B cell (primary cell): ENCODE results near the gene PEX5. TPM values are rescaled to one million over a fixed set of nuclear protein-coding genes. Genes with fewer than 3 reads are reported as not detected.

Experiments used
- ATAC-seq: fragments of 200-7000 bp; cut with Tn5 transposase; one replicate; pipeline ENCODE4 v1.10.0; 2021; ENCODE audit warnings: low read depth, mild to moderate bottlenecking, moderate number of reproducible peaks, moderate library complexity
- CTCF ChIA-PET: fragments of 350-600 bp; sonication (Branson Sonifier 250); formaldehyde crosslinking; loops from one replicate; lab custom pipeline; 2021; ENCODE audit warnings: antibody characterized with exemption, inconsistent platforms; lab: Charles Lee
- POLR2A ChIA-PET: fragments of 350-600 bp; sonication (Branson Sonifier 250); formaldehyde crosslinking; loops from one replicate; lab custom pipeline; 2021; ENCODE audit warnings: antibody characterized with exemption; lab: Charles Lee
- DNase-seq: peaks from one replicate; pipeline ENCODE4 v3.0.0; 2013
- H2AFZ ChIP-seq: 2 replicates; pipeline ENCODE4 v1.6.1; 2012; ENCODE audit warnings: mild to moderate bottlenecking, low read depth, low read length; ENCODE audit not compliant: insufficient read depth, poor library complexity, severe bottlenecking
- H3K27ac ChIP-seq, 2 donors: 1 replicate in 1 of 2; 2 replicates in 1 of 2; pipeline ENCODE4 v1.5.1; 2012 to 2013; ENCODE audit warnings: low read length in 2 of 2, mild to moderate bottlenecking in 2 of 2, moderate library complexity in 1 of 2
- H3K27me3 ChIP-seq, 4 experiments: fragments of 200-600 bp in 1 of 4; sonication (generic) in 1 of 4; replicated peaks in 1 of 4; 1 replicate in 2 of 4; 2 replicates in 2 of 4; pipeline versions ENCODE4 v1.6.1 to v1.7.0; 2013 to 2016; ENCODE audit warnings: low read length in 3 of 4, mild to moderate bottlenecking in 2 of 4, mixed read lengths in 1 of 4, moderate library complexity in 1 of 4; ENCODE audit not compliant: insufficient read depth in 4 of 4, control insufficient read depth in 3 of 4; ENCODE audit errors: control extremely low read depth in 1 of 4
- H3K36me3 ChIP-seq, 2 experiments: replicated peaks in 1 of 2; 1 replicate in 1 of 2; 2 replicates in 1 of 2; pipeline versions ENCODE4 v1.6.1 to v1.7.1; 2013; ENCODE audit warnings: low read length in 1 of 2; ENCODE audit not compliant: insufficient read depth in 2 of 2, control insufficient read depth in 1 of 2; ENCODE audit errors: control extremely low read depth in 1 of 2, extremely low read depth in 1 of 2
- H3K4me1 ChIP-seq, 2 donors: fragments of 200-600 bp in 1 of 2; sonication (generic) in 1 of 2; 1 replicate in 1 of 2; 2 replicates in 1 of 2; pipeline versions ENCODE4 v1.5.1 to v1.6.1; 2013 to 2017; ENCODE audit warnings: low read length in 2 of 2; ENCODE audit not compliant: control insufficient read depth in 2 of 2, insufficient read depth in 2 of 2
- H3K4me2 ChIP-seq: replicated peaks from 2 replicates; pipeline ENCODE3; 2012; ENCODE audit warnings: mild to moderate bottlenecking, low read depth, low read length; ENCODE audit not compliant: poor library complexity, severe bottlenecking
- H3K4me3 ChIP-seq, 5 experiments: fragments of 200-600 bp in 1 of 5; sonication (generic) in 1 of 5; 1 replicate in 3 of 5; 2 replicates in 2 of 5; pipeline versions ENCODE4 v1.5.1 to v1.7.0; 2011 to 2016; ENCODE audit warnings: low read length in 4 of 5, mild to moderate bottlenecking in 4 of 5, low read depth in 2 of 5, control low read depth in 1 of 5, moderate library complexity in 1 of 5; ENCODE audit not compliant: insufficient read depth in 1 of 5; ENCODE audit errors: control extremely low read depth in 1 of 5, extremely low read depth in 1 of 5
- H3K79me2 ChIP-seq: fragments of 200-600 bp; sonication (generic); one replicate; pipeline ENCODE4 v1.6.0; 2016; ENCODE audit warnings: low read length; ENCODE audit not compliant: control insufficient read depth, insufficient read depth
- H3K9ac ChIP-seq: fragments of 200-600 bp; sonication (generic); 2 replicates; pipeline ENCODE4 v1.6.1; 2017; ENCODE audit warnings: mild to moderate bottlenecking, low read length, moderate library complexity
- H3K9me3 ChIP-seq, 3 donors: one replicate each; pipeline versions ENCODE4 v1.6.1 to v1.7.1; 2013; ENCODE audit warnings: low read length in 2 of 3; ENCODE audit not compliant: control insufficient read depth in 2 of 3, insufficient read depth in 1 of 3; ENCODE audit errors: control extremely low read depth in 1 of 3
- H4K20me1 ChIP-seq: 2 replicates; pipeline ENCODE4 v1.6.0; 2012; ENCODE audit warnings: mild to moderate bottlenecking, low read length; ENCODE audit not compliant: insufficient read depth, control insufficient read depth, poor library complexity, severe bottlenecking
- H3K27ac Mint-ChIP-seq: one replicate; pipeline ENCODE4 v1.8.0; 2021; ENCODE audit warnings: mixed read lengths
- H3K27me3 Mint-ChIP-seq: one replicate; pipeline ENCODE4 v1.8.0; 2021; ENCODE audit warnings: mixed read lengths
- H3K4me1 Mint-ChIP-seq: one replicate; pipeline ENCODE4 v1.8.0; 2021; ENCODE audit warnings: mixed read lengths
- H3K4me3 Mint-ChIP-seq: one replicate; pipeline ENCODE4 v1.8.0; 2021; ENCODE audit warnings: mixed read lengths
- H3K9me3 Mint-ChIP-seq: one replicate; pipeline ENCODE4 v1.8.0; 2022; ENCODE audit warnings: mixed read lengths; ENCODE audit not compliant: insufficient read depth
- CTCF ChIP-seq: fragments of 200-600 bp; IDR thresholded peaks from one replicate; pipeline ENCODE4 v1.8.0; 2022; ENCODE audit warnings: antibody characterized with exemption, mild to moderate bottlenecking
- EZH2 ChIP-seq: IDR thresholded peaks from 2 replicates; pipeline ENCODE4 v1.6.1; 2012; ENCODE audit warnings: borderline replicate concordance, low read depth, mild to moderate bottlenecking, moderate library complexity, low read length; ENCODE audit not compliant: insufficient read depth, poor library complexity, severe bottlenecking
- WGBS: methylation state at CpG from one replicate; pipeline ENCODE4 v1.1.5; 2013; ENCODE audit warnings: missing lambda C conversion rate; ENCODE audit not compliant: insufficient coverage; 5-methylcytosine and 5-hydroxymethylcytosine counted together
- intact Hi-C: fragments of 100-400 bp; cut with micrococcal nuclease; formaldehyde crosslinking; loops from one replicate; pipeline ENCODE4 v1.10.0; 2022
- polyA plus RNA-seq: library from polyadenylated mRNA; depleted of rRNA; stranded (reverse); fragments of >200 nt; gene quantifications from 2 replicates; pipeline ENCODE4 v1.2.3, GENCODE V29; 2012
- total RNA-seq, 2 donors: library from RNA; stranded (reverse); fragments of 120-200 nt in 1 of 2; gene quantifications; 1 replicate in 1 of 2; 2 replicates in 1 of 2; pipeline versions ENCODE4 v1.2.3 to v1.2.4, GENCODE V29; 2013 to 2022

Gene PEX5
- total and polyA plus RNA-seq, 2 donors (not counting 1 experiment from before 2014, with no cell fraction given), result 11.4 to 35.0 TPM

- Mint-ChIP-seq H3K4me1 (no peaks in the 10 kb centered on the region), H3K9me3 (no peaks in the 10 kb centered on the region), H3K4me3 (no peak overlapping the region), H3K27ac (no peak overlapping the region), H3K27me3 (no peaks in the 10 kb centered on the region)
- Histone ChIP-seq H3K9me3 (no peaks in the 10 kb centered on the region), H3K4me2 (no peak overlapping the region), H3K36me3 (peaks cover 0 to 15% of the 10 kb centered on the region in 2 experiments), H3K4me3 (no peak overlapping the region), H3K9ac (no peak overlapping the region), H4K20me1 (no peaks in the 10 kb centered on the region), H3K79me2 (no peaks in the 10 kb centered on the region), H3K27ac (no peak overlapping the region), H3K27me3 (no peaks in the 10 kb centered on the region), H3K4me1 (no peaks in the 10 kb centered on the region), H2AFZ (no peak overlapping the region)
- DNase-seq (no peak), ATAC-seq (no peak)
- intact Hi-C loops, result no loop called here
- TF ChIP-seq CTCF (no peak), EZH2 (no peak)
- POLR2A ChIA-PET, result no interaction called here
- CTCF ChIA-PET, result interaction anchor here (0.6 to 1.1 kb wide), 2 partner anchors 8 to 9 kb away, joined by 3 read pairs; no protein-coding TSS in a partner anchor
- WGBS, result 95% methylated on average over 10 of the region's 12 CpGs
Measured at GRCh38 chr12:7154901-7155470, 34.5 kb upstream of the PEX5 start.

GRCh38 chr12:7155471-7156034, 33.9 kb upstream of the PEX5 start:
- Histone ChIP-seq H3K79me2 (no peaks in the 10 kb centered on the region), H3K9me3 (no peaks in the 10 kb centered on the region), H3K9ac (no peak overlapping the region), H3K4me3 (no peak overlapping the region), H3K27ac (no peak overlapping the region), H3K27me3 (no peaks in the 10 kb centered on the region), H3K36me3 (peaks cover 0 to 10% of the 10 kb centered on the region in 2 experiments), H2AFZ (no peak overlapping the region), H4K20me1 (no peaks in the 10 kb centered on the region), H3K4me1 (no peaks in the 10 kb centered on the region), H3K4me2 (no peak overlapping the region)
- TF ChIP-seq CTCF, result no peak
- no peak for TF ChIP-seq EZH2
- 99% methylated on average over 7 of the region's 8 CpGs for WGBS
- Mint-ChIP-seq H3K9me3 (no peaks in the 10 kb centered on the region), H3K27me3 (no peaks in the 10 kb centered on the region), H3K4me1 (no peaks in the 10 kb centered on the region), H3K27ac (no peak overlapping the region), H3K4me3 (no peak overlapping the region)
- DNase-seq (no peak), ATAC-seq (no peak)
- intact Hi-C loops, result no loop called here
- ChIA-PET POLR2A (no interaction called here), CTCF (interaction anchor here (1.1 kb wide), 1 partner anchor 10 kb away, joined by 3 read pairs; no protein-coding TSS in a partner anchor)
